ENCODE data around the gene STYXL2.

Gene STYXL2

GRCh38 chr1:167093846-167094516 is at the start of gene STYXL2:
TSS of gene STYXL2 (plus strand) at chr1:167094075. CDS start at chr1:167094850, 775 bp downstream.
- DNase-seq, result no peak

- DNase-seq, result no peak
Observed at GRCh38 chr1:167051907-167052306, 42.0 kb upstream of the STYXL2 start.

GRCh38 chr1:167052389-167052788 is 41.5 kb upstream of the STYXL2 start:
- no peak for DNase-seq

GRCh38 chr1:167054531-167054930 is 39.3 kb upstream of the STYXL2 start:
- no peak for DNase-seq

- no peak for DNase-seq
Observed at GRCh38 chr1:167054946-167055630, 38.8 kb upstream of the STYXL2 start.

GRCh38 chr1:167056529-167057231 is 37.2 kb upstream of the STYXL2 start:
- no peak for DNase-seq

- DNase-seq, result peak; percentile 46
Observed at GRCh38 chr1:167057241-167057688, 36.6 kb upstream of the STYXL2 start.

- DNase-seq, result peak; percentile 89
Observed at GRCh38 chr1:167059045-167059808, 34.6 kb upstream of the STYXL2 start.

- DNase-seq, result no peak
Observed at GRCh38 chr1:167059809-167060107, 34.1 kb upstream of the STYXL2 start.

- DNase-seq, result no peak
Observed at GRCh38 chr1:167060141-167061072, 33.5 kb upstream of the STYXL2 start.

- no peak for DNase-seq
Observed at GRCh38 chr1:167061073-167061464, 32.8 kb upstream of the STYXL2 start.

- no peak for DNase-seq
Observed at GRCh38 chr1:167064621-167065020, 29.3 kb upstream of the STYXL2 start.

GRCh38 chr1:167065471-167065870 is 28.4 kb upstream of the STYXL2 start:
- no peak for DNase-seq

GRCh38 chr1:167066333-167067122 is 27.3 kb upstream of the STYXL2 start:
- peak; percentile 93 for DNase-seq

- DNase-seq, result no peak
Observed at GRCh38 chr1:167067904-167068303, 26.0 kb upstream of the STYXL2 start.

GRCh38 chr1:167068761-167069160 is 25.1 kb upstream of the STYXL2 start:
- DNase-seq, result no peak

- no peak for DNase-seq
Observed at GRCh38 chr1:167071286-167071685, 22.6 kb upstream of the STYXL2 start.

- no peak for DNase-seq
Observed at GRCh38 chr1:167076136-167076710, 17.7 kb upstream of the STYXL2 start.

- no peak for DNase-seq
Observed at GRCh38 chr1:167077128-167077867, 16.6 kb upstream of the STYXL2 start.

- no peak for DNase-seq
Observed at GRCh38 chr1:167077868-167078210, 16.0 kb upstream of the STYXL2 start.
